Smooth muscle cell (in vitro differentiated cells): ENCODE results near the gene VPS52. TPM values are rescaled to one million over a fixed set of nuclear protein-coding genes. Genes with fewer than 3 reads are reported as not detected.
A peak's percentile ranks its signal among the peaks of the same experiment; 100 is the strongest.

Source experiments
- DNase-seq: peaks from one replicate; lab custom pipeline; 2025; ENCODE audit not compliant: unreplicated experiment; lab: John Stamatoyannopoulos, UW
- H2AFZ ChIP-seq: fragments of 200-600 bp; sonication (generic); 2 replicates; pipeline ENCODE4 v1.6.0; 2016; ENCODE audit warnings: antibody characterized with exemption, low read depth, mild to moderate bottlenecking
- H3F3A ChIP-seq: fragments of 200-600 bp; sonication (generic); 2 replicates; pipeline ENCODE4 v1.6.0; 2017; ENCODE audit warnings: antibody characterized with exemption, low read depth
- H3K27ac ChIP-seq: fragments of 200-600 bp; sonication (generic); 2 replicates; pipeline ENCODE4 v1.5.1; 2016; ENCODE audit warnings: low read depth, mild to moderate bottlenecking
- H3K27me3 ChIP-seq: fragments of 200-600 bp; sonication (generic); 2 replicates; pipeline ENCODE4 v1.6.1; 2016; ENCODE audit warnings: low read depth, mild to moderate bottlenecking
- H3K36me3 ChIP-seq: fragments of 200-600 bp; sonication (generic); 2 replicates; pipeline ENCODE4 v1.5.1; 2016; ENCODE audit warnings: low read depth
- H3K4me1 ChIP-seq: fragments of 200-600 bp; sonication (generic); 2 replicates; pipeline ENCODE4 v1.5.1; 2016; ENCODE audit warnings: low read depth
- H3K4me2 ChIP-seq: fragments of 200-600 bp; sonication (generic); 2 replicates; pipeline ENCODE4 v1.6.0; 2016; ENCODE audit warnings: mild to moderate bottlenecking
- H3K4me3 ChIP-seq: fragments of 200-600 bp; sonication (generic); 2 replicates; pipeline ENCODE4 v1.5.1; 2016; ENCODE audit warnings: mild to moderate bottlenecking
- H3K79me2 ChIP-seq: fragments of 200-600 bp; sonication (generic); 2 replicates; pipeline ENCODE4 v1.6.0; 2016; ENCODE audit warnings: low read depth, mild to moderate bottlenecking
- H3K9ac ChIP-seq: fragments of 200-600 bp; sonication (generic); 2 replicates; pipeline ENCODE4 v1.6.0; 2016; ENCODE audit warnings: low read depth
- H3K9me3 ChIP-seq: fragments of 200-600 bp; sonication (generic); replicated peaks from 2 replicates; pipeline ENCODE4 v1.5.1; 2016; ENCODE audit warnings: low read depth
- H4K20me1 ChIP-seq: fragments of 200-600 bp; sonication (generic); 2 replicates; pipeline ENCODE4 v1.6.0; 2016; ENCODE audit warnings: low read depth
- CTCF ChIP-seq: fragments of 200-600 bp; sonication (generic); IDR thresholded peaks from 2 replicates; pipeline ENCODE4 v1.5.1; 2017; ENCODE audit warnings: borderline replicate concordance, mild to moderate bottlenecking, antibody characterized with exemption; ENCODE audit not compliant: insufficient read depth, poor library complexity, severe bottlenecking
- WGBS: methylation state at CpG from one replicate; pipeline ENCODE4 v1.1.7; 2016; ENCODE audit warnings: low lambda C conversion rate; 5-methylcytosine and 5-hydroxymethylcytosine counted together
- polyA plus RNA-seq: library from polyadenylated mRNA; unstranded; fragments of >200 nt; fragmentation: Nextera tagmentation; extraction: Ambion mirVana; gene quantifications from 2 replicates; pipeline ENCODE4 v1.2.1, GENCODE V29; 2016
- total RNA-seq: library from RNA; depleted of rRNA; stranded (reverse); fragments of >200 nt; gene quantifications from 2 replicates; pipeline ENCODE4 v1.2.3, GENCODE V29; 2014

Gene VPS52
- total and polyA plus RNA-seq, 2 experiments from 2014 or later = 22.6 to 34.7 TPM

- whole genome bisulfite sequencing = under 1% methylated on average over 55 of the region's 86 CpGs
- H3K9me3 ChIP-seq = no peaks in the 10 kb centered on the region
- peak within 1 kb of the TSS; percentile 94 for H3K27ac ChIP-seq
- peaks cover 16% of the 10 kb centered on the region for H4K20me1 ChIP-seq
- peak within 1 kb of the TSS; percentile 98 for H3K9ac ChIP-seq
- no peaks in the 10 kb centered on the region for H3K27me3 ChIP-seq
- H2AFZ ChIP-seq = peak within 1 kb of the TSS; percentile 45
- peaks cover 9% of the 10 kb centered on the region for H3K79me2 ChIP-seq
- H3K36me3 ChIP-seq = no peaks in the 10 kb centered on the region
- H3K4me1 ChIP-seq = peaks cover 39% of the 10 kb centered on the region
- H3K4me2 ChIP-seq = peak within 1 kb of the TSS; percentile 95
- H3F3A ChIP-seq = peaks cover 15% of the 10 kb centered on the region
- H3K4me3 ChIP-seq = peak within 1 kb of the TSS; percentile 83
- peak; percentile 62 for DNase-seq
- no peak for TF ChIP-seq CTCF
Observed at GRCh38 chr6:33208091-33208967, 63.3 kb downstream of the VPS52 start, which contains the start of gene RING1. TSS of gene RING1 (plus strand) at chr6:33208500. CDS start at chr6:33208823, 323 bp downstream.

- Histone ChIP-seq H2AFZ (peak overlapping the region; percentile 45), H3K79me2 (peaks cover 16% of the 10 kb centered on the region), H3K27ac (peak overlapping the region; percentile 94), H3K9ac (peak overlapping the region; percentile 98), H3K9me3 (no peaks in the 10 kb centered on the region), H3K27me3 (no peaks in the 10 kb centered on the region), H4K20me1 (peaks cover 23% of the 10 kb centered on the region), H3K4me1 (peaks cover 33% of the 10 kb centered on the region), H3K4me2 (peak overlapping the region; percentile 95), H3K4me3 (peak overlapping the region; percentile 83), H3K36me3 (peaks cover under 1% of the 10 kb centered on the region), H3F3A (peaks cover 15% of the 10 kb centered on the region)
- no peak for DNase-seq
- no peak for TF ChIP-seq CTCF
- 1% methylated on average over 16 of the region's 29 CpGs for WGBS
Observed at GRCh38 chr6:33207552-33208090, 64.1 kb downstream of the VPS52 start.

GRCh38 chr6:33206864-33207551 is 64.7 kb downstream of the VPS52 start:
- peak; percentile 44 for DNase-seq
- Histone ChIP-seq H3K9me3 (no peaks in the 10 kb centered on the region), H3K4me2 (peak overlapping the region; percentile 95), H3K4me1 (peaks cover 35% of the 10 kb centered on the region), H3K9ac (peak overlapping the region; percentile 98), H4K20me1 (peaks cover 29% of the 10 kb centered on the region), H3F3A (peaks cover 18% of the 10 kb centered on the region), H3K36me3 (peaks cover 6% of the 10 kb centered on the region), H3K4me3 (peak overlapping the region; percentile 83), H2AFZ (no peak overlapping the region), H3K27me3 (no peaks in the 10 kb centered on the region), H3K79me2 (peaks cover 22% of the 10 kb centered on the region), H3K27ac (peak overlapping the region; percentile 94)
- no peak for TF ChIP-seq CTCF
- 10% methylated on average over 8 of the region's 20 CpGs for WGBS
